GM23248 (cell line): ENCODE data around the gene UGDH. TPM values are rescaled to one million over a fixed set of nuclear protein-coding genes. Genes with fewer than 3 reads are reported as not detected.
"Not testable (repeated sequence)": the region's sequence is repeated elsewhere in the genome, so short reads cannot be mapped to it uniquely, and the experiment has no call there.

ENCODE experiments used
- DNase-seq: peaks from one replicate; pipeline ENCODE4 v3.0.0-alpha.2; 2015
- H2AFZ ChIP-seq: fragments of 200-600 bp; sonication (generic); 2 replicates; pipeline ENCODE4 v1.6.1; 2016; ENCODE audit warnings: antibody characterized with exemption
- H3F3A ChIP-seq: fragments of 200-600 bp; sonication (generic); 2 replicates; pipeline ENCODE4 v1.6.1; 2016; ENCODE audit warnings: mild to moderate bottlenecking, antibody characterized with exemption, mixed run types; ENCODE audit not compliant: insufficient read depth
- H3K27ac ChIP-seq: fragments of 200-600 bp; sonication (generic); 2 replicates; pipeline ENCODE4 v1.5.1; 2016; ENCODE audit warnings: mild to moderate bottlenecking
- H3K27me3 ChIP-seq: fragments of 200-600 bp; sonication (generic); replicated peaks from 2 replicates; pipeline ENCODE4 v1.6.1; 2016; ENCODE audit warnings: mild to moderate bottlenecking; ENCODE audit not compliant: insufficient read depth
- H3K36me3 ChIP-seq: fragments of 200-600 bp; sonication (generic); 2 replicates; pipeline ENCODE4 v1.6.1; 2016; ENCODE audit warnings: low read depth, mild to moderate bottlenecking
- H3K4me1 ChIP-seq: fragments of 200-600 bp; sonication (generic); 2 replicates; pipeline ENCODE4 v1.6.1; 2016; ENCODE audit warnings: mild to moderate bottlenecking; ENCODE audit not compliant: insufficient read depth
- H3K4me2 ChIP-seq: fragments of 200-600 bp; sonication (generic); one replicate; pipeline ENCODE4 v1.6.1; 2016; ENCODE audit warnings: mild to moderate bottlenecking; ENCODE audit not compliant: unreplicated experiment
- H3K4me3 ChIP-seq: fragments of 200-600 bp; sonication (generic); 2 replicates; pipeline ENCODE4 v1.5.1; 2016; ENCODE audit warnings: mild to moderate bottlenecking
- H3K79me2 ChIP-seq: fragments of 200-600 bp; sonication (generic); 2 replicates; pipeline ENCODE4 v1.6.1; 2016; ENCODE audit warnings: mild to moderate bottlenecking; ENCODE audit not compliant: insufficient read depth
- H3K9ac ChIP-seq: fragments of 200-600 bp; sonication (generic); 2 replicates; pipeline ENCODE4 v1.6.1; 2016; ENCODE audit warnings: mild to moderate bottlenecking
- H3K9me2 ChIP-seq: fragments of 200-600 bp; sonication (generic); 2 replicates; pipeline ENCODE4 v1.6.1; 2016; ENCODE audit warnings: mixed run types, mild to moderate bottlenecking, moderate library complexity; ENCODE audit not compliant: insufficient read depth
- H3K9me3 ChIP-seq: fragments of 200-600 bp; sonication (generic); one replicate; pipeline ENCODE4 v1.6.1; 2017; ENCODE audit warnings: low read depth
- H4K20me1 ChIP-seq: fragments of 200-600 bp; sonication (generic); 2 replicates; pipeline ENCODE4 v1.6.0; 2016; ENCODE audit not compliant: insufficient read depth
- EZH2 ChIP-seq: fragments of 200-600 bp; sonication (generic); IDR thresholded peaks from 2 replicates; pipeline ENCODE4 v1.6.1; 2018; ENCODE audit warnings: antibody characterized with exemption, mild to moderate bottlenecking; ENCODE audit not compliant: insufficient read depth, poor library complexity, severe bottlenecking
- EZH2phosphoT487 ChIP-seq: fragments of 200-600 bp; sonication (generic); IDR thresholded peaks from 2 replicates; pipeline ENCODE4 v1.6.1; 2018; ENCODE audit warnings: antibody characterized with exemption, moderate library complexity, mild to moderate bottlenecking, low read depth; ENCODE audit not compliant: insufficient read depth
- WGBS, 2 experiments: methylation state at CpG; one replicate each; pipeline ENCODE4 v1.1.6; 2015 to 2017; ENCODE audit warnings: low lambda C conversion rate in 2 of 2, low coverage in 1 of 2; ENCODE audit errors: missing lambda C conversion rate in 2 of 2; 5-methylcytosine and 5-hydroxymethylcytosine counted together
- in situ Hi-C: fragments of 300-500 bp; cut with MboI; formaldehyde crosslinking; loops from 2 replicates; pipeline ENCODE4 v1.15.0; 2020
- polyA plus RNA-seq: library from polyadenylated mRNA; unstranded; fragments of >200 nt; fragmentation: Nextera tagmentation; extraction: Ambion mirVana; gene quantifications from 2 replicates; pipeline ENCODE4 v1.2.1, GENCODE V29; 2016
- total RNA-seq: library from RNA; depleted of rRNA; stranded (reverse); fragments of >200 nt; shearing (Covaris generic); gene quantifications from 2 replicates; pipeline ENCODE4 v1.2.3, GENCODE V29; 2014

UGDH gene
- total and polyA plus RNA-seq, 2 experiments from 2014 or later = 140 to 263 TPM

GRCh38 chr4:39516407-39516966 is 10.8 kb downstream of the UGDH start:
- H3K9ac ChIP-seq = no peak overlapping the region
- H3K4me3 ChIP-seq = no peak overlapping the region
- TF ChIP-seq EZH2phosphoT487 = no peak
- no peak for TF ChIP-seq EZH2
- no peak overlapping the region for H3K27ac ChIP-seq
- peaks cover 68% of the 10 kb centered on the region for H3K36me3 ChIP-seq
- H3F3A ChIP-seq = peaks cover 24% of the 10 kb centered on the region; the same call in 1 of the 2 replicates
- H3K9me3 ChIP-seq = no peaks in the 10 kb centered on the region
- WGBS, 2 experiments = 91 to 96% methylated on average over 2 of the region's 2 CpGs
- H3K4me1 ChIP-seq = peaks cover 17% of the 10 kb centered on the region
- H3K27me3 ChIP-seq = no peaks in the 10 kb centered on the region
- no peak for DNase-seq
- H2AFZ ChIP-seq = no peak overlapping the region
- H3K4me2 ChIP-seq = no peak overlapping the region
- peaks cover 100% of the 10 kb centered on the region for H3K79me2 ChIP-seq
- in situ Hi-C loops = no loop called here
- no peaks in the 10 kb centered on the region for H3K9me2 ChIP-seq
- no peaks in the 10 kb centered on the region for H4K20me1 ChIP-seq

GRCh38 chr4:39515669-39516401 is 11.4 kb downstream of the UGDH start:
- Histone ChIP-seq H3K36me3 (peaks cover 69% of the 10 kb centered on the region), H3K27ac (peak overlapping the region; percentile 69), H3F3A (peaks cover 19% of the 10 kb centered on the region; the same call in 1 of the 2 replicates), H3K4me1 (peaks cover 11% of the 10 kb centered on the region), H3K79me2 (peaks cover 100% of the 10 kb centered on the region)
- H3K4me3 ChIP-seq, H3K4me2 ChIP-seq, H3K27me3 ChIP-seq, H3K9ac ChIP-seq, in situ Hi-C loops, H2AFZ ChIP-seq, H4K20me1 ChIP-seq, H3K9me2 ChIP-seq, DNase-seq, H3K9me3 ChIP-seq: not testable (repeated sequence)
- WGBS, 2 experiments = 98% methylated on average over 14 of the region's 14 CpGs

GRCh38 chr4:39514888-39515401 is 12.3 kb downstream of the UGDH start:
- Histone ChIP-seq H3K4me2 (peak overlapping the region; percentile 19), H3K9me3 (no peaks in the 10 kb centered on the region), H3K79me2 (peaks cover 100% of the 10 kb centered on the region), H3K27ac (peak overlapping the region; percentile 69), H4K20me1 (no peaks in the 10 kb centered on the region), H3K4me1 (peaks cover 8% of the 10 kb centered on the region), H3F3A (peaks cover 25% of the 10 kb centered on the region), H3K36me3 (peaks cover 74% of the 10 kb centered on the region), H3K4me3 (no peak overlapping the region), H3K9ac (peak overlapping the region; percentile 25), H3K27me3 (no peaks in the 10 kb centered on the region), H3K9me2 (no peaks in the 10 kb centered on the region), H2AFZ (no peak overlapping the region)
- TF ChIP-seq EZH2 (no peak), EZH2phosphoT487 (no peak)
- in situ Hi-C loops = no loop called here
- WGBS, 2 experiments = 95 to 98% methylated on average over 4 of the region's 4 CpGs
- DNase-seq = peak; percentile 38

GRCh38 chr4:39514266-39514665 is 13.0 kb downstream of the UGDH start:
- WGBS, 2 experiments = 79 to 100% methylated on average over 1 of the region's 1 CpG
- in situ Hi-C loops, H2AFZ ChIP-seq, H4K20me1 ChIP-seq, DNase-seq, H3K9ac ChIP-seq, H3K4me3 ChIP-seq, H3K9me3 ChIP-seq, H3K27me3 ChIP-seq, H3K4me2 ChIP-seq, H3K4me1 ChIP-seq, H3K9me2 ChIP-seq: not testable (repeated sequence)
- peaks cover 100% of the 10 kb centered on the region for H3K79me2 ChIP-seq
- peak overlapping the region; percentile 69; the same call in 1 of the 2 replicates for H3K27ac ChIP-seq
- peaks cover 76% of the 10 kb centered on the region for H3K36me3 ChIP-seq
- peaks cover 31% of the 10 kb centered on the region for H3F3A ChIP-seq
